Smooth muscle cell (in vitro differentiated cells): Measurements from ENCODE around the gene LRMDA. TPM values are rescaled to one million over a fixed set of nuclear protein-coding genes. Genes with fewer than 3 reads are reported as not detected.

Experiments used
- DNase-seq: peaks from one replicate; lab custom pipeline; 2025; ENCODE audit not compliant: unreplicated experiment; lab: John Stamatoyannopoulos, UW
- H2AFZ ChIP-seq: fragments of 200-600 bp; sonication (generic); 2 replicates; pipeline ENCODE4 v1.6.0; 2016; ENCODE audit warnings: antibody characterized with exemption, low read depth, mild to moderate bottlenecking
- H3F3A ChIP-seq: fragments of 200-600 bp; sonication (generic); 2 replicates; pipeline ENCODE4 v1.6.0; 2017; ENCODE audit warnings: antibody characterized with exemption, low read depth
- H3K27ac ChIP-seq: fragments of 200-600 bp; sonication (generic); 2 replicates; pipeline ENCODE4 v1.5.1; 2016; ENCODE audit warnings: low read depth, mild to moderate bottlenecking
- H3K27me3 ChIP-seq: fragments of 200-600 bp; sonication (generic); 2 replicates; pipeline ENCODE4 v1.6.1; 2016; ENCODE audit warnings: low read depth, mild to moderate bottlenecking
- H3K36me3 ChIP-seq: fragments of 200-600 bp; sonication (generic); 2 replicates; pipeline ENCODE4 v1.5.1; 2016; ENCODE audit warnings: low read depth
- H3K4me1 ChIP-seq: fragments of 200-600 bp; sonication (generic); 2 replicates; pipeline ENCODE4 v1.5.1; 2016; ENCODE audit warnings: low read depth
- H3K4me2 ChIP-seq: fragments of 200-600 bp; sonication (generic); 2 replicates; pipeline ENCODE4 v1.6.0; 2016; ENCODE audit warnings: mild to moderate bottlenecking
- H3K4me3 ChIP-seq: fragments of 200-600 bp; sonication (generic); 2 replicates; pipeline ENCODE4 v1.5.1; 2016; ENCODE audit warnings: mild to moderate bottlenecking
- H3K79me2 ChIP-seq: fragments of 200-600 bp; sonication (generic); 2 replicates; pipeline ENCODE4 v1.6.0; 2016; ENCODE audit warnings: low read depth, mild to moderate bottlenecking
- H3K9ac ChIP-seq: fragments of 200-600 bp; sonication (generic); 2 replicates; pipeline ENCODE4 v1.6.0; 2016; ENCODE audit warnings: low read depth
- H3K9me3 ChIP-seq: fragments of 200-600 bp; sonication (generic); replicated peaks from 2 replicates; pipeline ENCODE4 v1.5.1; 2016; ENCODE audit warnings: low read depth
- H4K20me1 ChIP-seq: fragments of 200-600 bp; sonication (generic); 2 replicates; pipeline ENCODE4 v1.6.0; 2016; ENCODE audit warnings: low read depth
- CTCF ChIP-seq: fragments of 200-600 bp; sonication (generic); IDR thresholded peaks from 2 replicates; pipeline ENCODE4 v1.5.1; 2017; ENCODE audit warnings: borderline replicate concordance, mild to moderate bottlenecking, antibody characterized with exemption; ENCODE audit not compliant: insufficient read depth, poor library complexity, severe bottlenecking
- WGBS: methylation state at CpG from one replicate; pipeline ENCODE4 v1.1.7; 2016; ENCODE audit warnings: low lambda C conversion rate; 5-methylcytosine and 5-hydroxymethylcytosine counted together
- polyA plus RNA-seq: library from polyadenylated mRNA; unstranded; fragments of >200 nt; fragmentation: Nextera tagmentation; extraction: Ambion mirVana; gene quantifications from 2 replicates; pipeline ENCODE4 v1.2.1, GENCODE V29; 2016
- total RNA-seq: library from RNA; depleted of rRNA; stranded (reverse); fragments of >200 nt; gene quantifications from 2 replicates; pipeline ENCODE4 v1.2.3, GENCODE V29; 2014

LRMDA gene
- total and polyA plus RNA-seq, 2 experiments from 2014 or later = 1.5 to 1.6 TPM

- no peaks in the 10 kb centered on the region for H3K27me3 ChIP-seq
- no peak overlapping the region for H3K9ac ChIP-seq
- no peak for DNase-seq
- H3K27ac ChIP-seq = no peak overlapping the region
- no peaks in the 10 kb centered on the region for H3K9me3 ChIP-seq
- H3K36me3 ChIP-seq = no peaks in the 10 kb centered on the region
- H3F3A ChIP-seq = no peaks in the 10 kb centered on the region
- H3K4me1 ChIP-seq = no peaks in the 10 kb centered on the region
- no peaks in the 10 kb centered on the region for H3K79me2 ChIP-seq
- 90% methylated on average over 3 of the region's 3 CpGs for WGBS
- H4K20me1 ChIP-seq = no peaks in the 10 kb centered on the region
- no peak overlapping the region for H2AFZ ChIP-seq
- H3K4me3 ChIP-seq = no peak overlapping the region
- no peak for TF ChIP-seq CTCF
- H3K4me2 ChIP-seq = no peak overlapping the region
These were observed 1029.6 kb downstream of the LRMDA start for GRCh38 chr10:76461024-76461423.

- Histone ChIP-seq H3K9ac (no peak overlapping the region), H3K4me1 (no peaks in the 10 kb centered on the region), H3K36me3 (no peaks in the 10 kb centered on the region), H2AFZ (no peak overlapping the region), H3K79me2 (no peaks in the 10 kb centered on the region), H3K4me3 (no peak overlapping the region), H3F3A (no peaks in the 10 kb centered on the region), H3K9me3 (no peaks in the 10 kb centered on the region), H3K27ac (no peak overlapping the region), H3K27me3 (no peaks in the 10 kb centered on the region), H3K4me2 (no peak overlapping the region), H4K20me1 (no peaks in the 10 kb centered on the region)
- TF ChIP-seq CTCF = no peak
- 89% methylated on average over 1 of the region's 1 CpG for WGBS
- DNase-seq = no peak
These were observed 1031.7 kb downstream of the LRMDA start for GRCh38 chr10:76463111-76463510.

- no peak for DNase-seq
- Histone ChIP-seq H4K20me1 (no peaks in the 10 kb centered on the region), H2AFZ (no peak overlapping the region), H3K79me2 (no peaks in the 10 kb centered on the region), H3F3A (no peaks in the 10 kb centered on the region), H3K27ac (no peak overlapping the region), H3K9me3 (no peaks in the 10 kb centered on the region), H3K4me3 (no peak overlapping the region), H3K36me3 (no peaks in the 10 kb centered on the region), H3K4me2 (no peak overlapping the region), H3K4me1 (no peaks in the 10 kb centered on the region), H3K27me3 (no peaks in the 10 kb centered on the region), H3K9ac (no peak overlapping the region)
- no peak for TF ChIP-seq CTCF
- 75% methylated on average over 6 of the region's 6 CpGs for WGBS
These were observed 1035.5 kb downstream of the LRMDA start for GRCh38 chr10:76466836-76467503.

- Histone ChIP-seq H3K4me3 (no peak overlapping the region), H3F3A (no peaks in the 10 kb centered on the region), H3K36me3 (no peaks in the 10 kb centered on the region), H2AFZ (no peak overlapping the region), H3K9me3 (no peaks in the 10 kb centered on the region), H3K27me3 (no peaks in the 10 kb centered on the region), H4K20me1 (no peaks in the 10 kb centered on the region), H3K4me2 (no peak overlapping the region), H3K27ac (no peak overlapping the region), H3K9ac (no peak overlapping the region), H3K4me1 (no peaks in the 10 kb centered on the region), H3K79me2 (no peaks in the 10 kb centered on the region)
- no peak for TF ChIP-seq CTCF
- DNase-seq = no peak
These were observed 1038.3 kb downstream of the LRMDA start for GRCh38 chr10:76469675-76470074.
